ENCODE data around the gene AEBP2.

DNA sequence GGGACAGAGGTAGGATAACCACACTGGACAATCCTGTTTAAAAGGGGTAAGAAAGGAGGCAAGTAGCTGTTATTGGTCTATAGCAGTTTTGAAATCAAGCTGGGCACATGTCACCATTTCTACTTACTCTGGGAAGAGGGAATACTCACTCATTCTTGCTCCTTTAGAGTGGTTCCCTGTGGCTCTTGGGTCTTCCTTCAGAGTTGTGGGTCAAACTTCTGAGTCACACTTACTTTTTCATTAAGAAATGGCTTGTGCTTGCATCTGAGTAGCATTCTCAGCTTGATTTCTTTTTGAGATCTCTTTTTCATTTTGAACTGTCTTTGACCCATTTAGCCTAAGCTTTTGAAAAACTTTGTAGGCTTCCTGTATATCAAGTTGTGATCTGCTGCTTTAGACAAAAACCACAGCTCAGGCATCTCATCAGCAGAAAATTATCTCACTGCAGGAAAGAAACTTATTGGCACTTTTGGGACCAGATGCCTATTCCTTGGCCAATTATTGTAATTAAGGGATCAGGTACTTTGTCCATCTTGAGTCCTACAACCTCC, 122.2 kb downstream of the AEBP2 start:
- TF ChIP-seq, protein P1, sequence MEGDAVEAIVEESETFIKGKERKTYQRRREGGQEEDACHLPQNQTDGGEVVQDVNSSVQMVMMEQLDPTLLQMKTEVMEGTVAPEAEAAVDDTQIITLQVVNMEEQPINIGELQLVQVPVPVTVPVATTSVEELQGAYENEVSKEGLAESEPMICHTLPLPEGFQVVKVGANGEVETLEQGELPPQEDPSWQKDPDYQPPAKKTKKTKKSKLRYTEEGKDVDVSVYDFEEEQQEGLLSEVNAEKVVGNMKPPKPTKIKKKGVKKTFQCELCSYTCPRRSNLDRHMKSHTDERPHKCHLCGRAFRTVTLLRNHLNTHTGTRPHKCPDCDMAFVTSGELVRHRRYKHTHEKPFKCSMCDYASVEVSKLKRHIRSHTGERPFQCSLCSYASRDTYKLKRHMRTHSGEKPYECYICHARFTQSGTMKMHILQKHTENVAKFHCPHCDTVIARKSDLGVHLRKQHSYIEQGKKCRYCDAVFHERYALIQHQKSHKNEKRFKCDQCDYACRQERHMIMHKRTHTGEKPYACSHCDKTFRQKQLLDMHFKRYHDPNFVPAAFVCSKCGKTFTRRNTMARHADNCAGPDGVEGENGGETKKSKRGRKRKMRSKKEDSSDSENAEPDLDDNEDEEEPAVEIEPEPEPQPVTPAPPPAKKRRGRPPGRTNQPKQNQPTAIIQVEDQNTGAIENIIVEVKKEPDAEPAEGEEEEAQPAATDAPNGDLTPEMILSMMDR (conservative IDR thresholded peaks at IDR 0.05), result no peak
- no peak for TF ChIP-seq ZFX (IDR thresholded peaks at IDR 0.05)
